Trophoblast cell (in vitro differentiated cells and primary cell): ENCODE measurements around the gene CEP83.

Experiments
- DNase-seq, 2 donors: peaks; one replicate each; pipeline ENCODE4 v3.0.0-alpha.2; 2016
- H2AFZ ChIP-seq: 2 replicates; pipeline ENCODE4 v1.6.1; 2013; ENCODE audit warnings: low read length, moderate library complexity, mild to moderate bottlenecking; ENCODE audit not compliant: insufficient read depth, poor library complexity
- H2AK5ac ChIP-seq: 2 replicates; pipeline ENCODE4 v1.6.1; 2013; ENCODE audit warnings: mild to moderate bottlenecking, low read length
- H2BK120ac ChIP-seq: 2 replicates; pipeline ENCODE4 v1.6.1; 2013; ENCODE audit warnings: low read length, mild to moderate bottlenecking, moderate library complexity; ENCODE audit not compliant: insufficient read depth, poor library complexity
- H2BK12ac ChIP-seq: 2 replicates; pipeline ENCODE4 v1.6.1; 2013; ENCODE audit warnings: mild to moderate bottlenecking, low read length, moderate library complexity
- H2BK5ac ChIP-seq: 2 replicates; pipeline ENCODE4 v1.6.1; 2013; ENCODE audit warnings: low read length, low read depth, moderate library complexity, mild to moderate bottlenecking; ENCODE audit not compliant: poor library complexity
- H3K14ac ChIP-seq: 2 replicates; pipeline ENCODE4 v1.6.1; 2013; ENCODE audit warnings: mild to moderate bottlenecking, low read length
- H3K18ac ChIP-seq: 2 replicates; pipeline ENCODE4 v1.6.1; 2013; ENCODE audit warnings: mild to moderate bottlenecking, low read length
- H3K23ac ChIP-seq: 2 replicates; pipeline ENCODE4 v1.6.1; 2013; ENCODE audit warnings: low read length
- H3K27ac ChIP-seq: 2 replicates; pipeline ENCODE4 v1.5.1; 2013; ENCODE audit warnings: low read depth, mild to moderate bottlenecking, inconsistent platforms, low read length, moderate library complexity
- H3K27me3 ChIP-seq: 2 replicates; pipeline ENCODE4 v1.6.1; 2013; ENCODE audit warnings: inconsistent platforms, mild to moderate bottlenecking, low read length, moderate library complexity; ENCODE audit not compliant: insufficient read depth
- H3K36me3 ChIP-seq, 2 experiments: 1 replicate in 1 of 2; 2 replicates in 1 of 2; pipeline ENCODE4 v1.6.1; 2013; ENCODE audit warnings: low read length in 2 of 2, mild to moderate bottlenecking in 2 of 2, moderate library complexity in 1 of 2; ENCODE audit not compliant: insufficient read depth in 2 of 2, control insufficient read depth in 1 of 2
- H3K4ac ChIP-seq: 2 replicates; pipeline ENCODE4 v1.6.1; 2013; ENCODE audit warnings: low read depth, mild to moderate bottlenecking, low read length, moderate library complexity
- H3K4me1 ChIP-seq, 2 experiments: 1 replicate in 1 of 2; 2 replicates in 1 of 2; pipeline ENCODE4 v1.6.1; 2013; ENCODE audit warnings: low read length in 2 of 2, mild to moderate bottlenecking in 2 of 2, moderate library complexity in 1 of 2; ENCODE audit not compliant: insufficient read depth in 2 of 2, control insufficient read depth in 1 of 2
- H3K4me2 ChIP-seq: 2 replicates; pipeline ENCODE4 v1.6.1; 2013; ENCODE audit warnings: inconsistent platforms, mild to moderate bottlenecking, low read length, moderate library complexity
- H3K4me3 ChIP-seq: 2 replicates; pipeline ENCODE4 v1.5.1; 2013; ENCODE audit warnings: mild to moderate bottlenecking, low read depth, low read length, inconsistent platforms
- H3K79me1 ChIP-seq: one replicate; pipeline ENCODE4 v1.6.1; 2013; ENCODE audit warnings: low read length
- H3K79me2 ChIP-seq: 2 replicates; pipeline ENCODE4 v1.6.1; 2013; ENCODE audit warnings: low read length, mild to moderate bottlenecking; ENCODE audit not compliant: control insufficient read depth, insufficient read depth, poor library complexity
- H3K9ac ChIP-seq: 2 replicates; pipeline ENCODE4 v1.6.1; 2013; ENCODE audit warnings: mild to moderate bottlenecking, low read length
- H3K9me3 ChIP-seq: 2 replicates; pipeline ENCODE4 v1.6.1; 2013; ENCODE audit warnings: low read depth, mild to moderate bottlenecking, control low read depth, inconsistent platforms, low read length; ENCODE audit not compliant: insufficient read depth
- H4K12ac ChIP-seq: 2 replicates; pipeline ENCODE4 v1.6.1; 2013; ENCODE audit warnings: low read depth, mild to moderate bottlenecking, low read length, moderate library complexity
- H4K8ac ChIP-seq: 2 replicates; pipeline ENCODE4 v1.6.1; 2013; ENCODE audit warnings: low read depth, mild to moderate bottlenecking, low read length, moderate library complexity
- H4K91ac ChIP-seq: one replicate; pipeline ENCODE4 v1.6.1; 2013; ENCODE audit warnings: low read depth, mild to moderate bottlenecking, low read length, moderate library complexity
- WGBS: extraction: QIAGEN DNeasy Blood & Tissue Kit; methylation state at CpG from one replicate; pipeline ENCODE4 v1.1.7; 2013; ENCODE audit warnings: missing lambda C conversion rate; ENCODE audit not compliant: insufficient read length, insufficient coverage; ENCODE audit errors: extremely low coverage; 5-methylcytosine and 5-hydroxymethylcytosine counted together

The CEP83 gene

GRCh38 chr12:94261119-94261518 lies 198.5 kb downstream of the CEP83 start:
- Histone ChIP-seq H3K23ac (no peak overlapping the region), H3K18ac (no peak overlapping the region), H2BK120ac (no peak overlapping the region), H2AK5ac (no peak overlapping the region), H3K36me3 (no peaks in the 10 kb centered on the region), H2BK5ac (no peak overlapping the region), H3K79me2 (no peaks in the 10 kb centered on the region), H2AFZ (no peak overlapping the region), H3K4me1 (peaks cover 11 to 19% of the 10 kb centered on the region in 2 experiments), H3K27me3 (no peaks in the 10 kb centered on the region), H4K12ac (no peak overlapping the region), H3K4me3 (no peak overlapping the region), H3K4ac (no peak overlapping the region), H3K4me2 (no peak overlapping the region), H3K9ac (no peak overlapping the region), H3K9me3 (peaks cover 3% of the 10 kb centered on the region), H3K79me1 (peaks cover 2% of the 10 kb centered on the region), H3K27ac (no peak overlapping the region), H3K14ac (no peak overlapping the region), H4K91ac (no peak overlapping the region), H2BK12ac (no peak overlapping the region), H4K8ac (no peak overlapping the region)
- WGBS = no CpG with 5 or more reads among the region's 2 CpGs
- DNase-seq = no peak

- peak overlapping the region; percentile 23 for H3K4me3 ChIP-seq
- no peaks in the 10 kb centered on the region for H3K36me3 ChIP-seq
- no peak overlapping the region for H2BK12ac ChIP-seq
- peaks cover 11 to 19% of the 10 kb centered on the region in 2 experiments for H3K4me1 ChIP-seq
- H3K9me3 ChIP-seq = peaks cover 3% of the 10 kb centered on the region
- peaks cover 2% of the 10 kb centered on the region for H3K79me1 ChIP-seq
- no peak overlapping the region for H3K4me2 ChIP-seq
- H2AFZ ChIP-seq = no peak overlapping the region
- no peak overlapping the region for H4K12ac ChIP-seq
- H3K79me2 ChIP-seq = no peaks in the 10 kb centered on the region
- DNase-seq = no peak
- H2BK5ac ChIP-seq = no peak overlapping the region
- no peak overlapping the region for H3K18ac ChIP-seq
- no CpG with 5 or more reads among the region's 13 CpGs for WGBS
- no peak overlapping the region for H3K9ac ChIP-seq
- no peak overlapping the region for H4K91ac ChIP-seq
- no peak overlapping the region for H2AK5ac ChIP-seq
- no peak overlapping the region for H2BK120ac ChIP-seq
- no peak overlapping the region for H4K8ac ChIP-seq
- H3K27me3 ChIP-seq = no peaks in the 10 kb centered on the region
- H3K23ac ChIP-seq = peak overlapping the region; percentile 46
- no peak overlapping the region for H3K14ac ChIP-seq
- H3K27ac ChIP-seq = no peak overlapping the region
- H3K4ac ChIP-seq = no peak overlapping the region
Observed at GRCh38 chr12:94260717-94261116, 198.9 kb downstream of the CEP83 start.

DNA sequence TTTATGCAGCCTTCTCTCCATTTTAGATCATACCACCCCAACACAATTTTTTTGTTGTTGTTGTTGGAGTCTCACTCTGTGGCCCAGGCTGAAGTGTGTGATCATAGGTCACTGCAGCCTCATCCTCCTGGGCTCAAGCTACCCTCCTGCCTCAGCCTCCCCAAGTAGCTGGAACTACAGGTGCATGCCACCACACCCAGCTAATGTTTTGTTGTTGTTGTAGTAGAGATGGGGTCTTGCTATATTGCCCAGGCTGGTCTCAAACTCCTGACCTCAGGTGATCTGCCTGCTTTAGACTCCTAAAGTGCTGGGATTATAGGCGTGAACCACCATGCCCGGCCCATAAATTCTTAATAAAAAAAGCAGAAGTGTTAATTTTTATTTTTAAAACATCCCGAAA lies 199.7 kb downstream of the CEP83 start:
- H3K9me3 ChIP-seq = peaks cover 3% of the 10 kb centered on the region
- no peak overlapping the region for H3K9ac ChIP-seq
- no peaks in the 10 kb centered on the region for H3K36me3 ChIP-seq
- no peak overlapping the region for H3K4me2 ChIP-seq
- no peak overlapping the region for H3K4me3 ChIP-seq
- H2AFZ ChIP-seq = no peak overlapping the region
- H3K79me2 ChIP-seq = no peaks in the 10 kb centered on the region
- no peak overlapping the region for H4K8ac ChIP-seq
- H3K4me1 ChIP-seq = peaks cover 11 to 19% of the 10 kb centered on the region in 2 experiments
- H3K4ac ChIP-seq = no peak overlapping the region
- H3K23ac ChIP-seq = no peak overlapping the region
- H2BK12ac ChIP-seq = no peak overlapping the region
- WGBS = no CpG with 5 or more reads among the region's 3 CpGs
- no peak overlapping the region for H2BK120ac ChIP-seq
- no peak overlapping the region for H4K91ac ChIP-seq
- no peak overlapping the region for H2AK5ac ChIP-seq
- H2BK5ac ChIP-seq = no peak overlapping the region
- H3K14ac ChIP-seq = no peak overlapping the region
- H3K79me1 ChIP-seq = peaks cover 2% of the 10 kb centered on the region
- no peak overlapping the region for H3K27ac ChIP-seq
- H3K18ac ChIP-seq = no peak overlapping the region
- no peak overlapping the region for H4K12ac ChIP-seq
- H3K27me3 ChIP-seq = no peaks in the 10 kb centered on the region
- no peak for DNase-seq

DNA sequence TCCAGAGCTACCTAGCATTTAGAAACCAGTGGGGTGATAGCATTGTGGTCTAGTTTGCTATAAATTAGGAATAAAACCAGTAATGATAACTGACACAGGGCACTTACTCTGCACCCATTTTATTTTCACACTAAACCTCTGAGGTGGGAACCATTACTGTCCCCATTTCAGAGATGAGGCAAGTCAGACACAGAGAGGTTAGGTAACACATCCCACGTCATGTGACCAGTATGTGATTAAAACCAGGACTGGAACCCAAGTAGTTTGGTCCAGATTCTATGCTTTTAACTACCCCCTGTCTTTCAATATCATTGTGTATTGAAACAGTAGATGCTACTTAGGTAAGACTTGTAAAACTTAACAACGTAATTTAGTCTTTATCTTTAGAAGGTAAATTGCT lies 201.1 kb downstream of the CEP83 start:
- Histone ChIP-seq H4K91ac (no peak overlapping the region), H2AFZ (no peak overlapping the region), H2BK120ac (no peak overlapping the region), H3K9ac (no peak overlapping the region), H3K4ac (no peak overlapping the region), H3K79me2 (no peaks in the 10 kb centered on the region), H2BK12ac (no peak overlapping the region), H3K23ac (no peak overlapping the region), H4K12ac (no peak overlapping the region), H4K8ac (no peak overlapping the region), H3K4me3 (no peak overlapping the region), H3K4me2 (no peak overlapping the region), H3K27ac (no peak overlapping the region), H3K36me3 (no peaks in the 10 kb centered on the region), H3K4me1 (peaks cover 6 to 9% of the 10 kb centered on the region in 2 experiments), H3K27me3 (no peaks in the 10 kb centered on the region), H2BK5ac (no peak overlapping the region), H3K14ac (no peak overlapping the region), H2AK5ac (no peak overlapping the region), H3K18ac (no peak overlapping the region), H3K79me1 (no peaks in the 10 kb centered on the region), H3K9me3 (peaks cover under 1% of the 10 kb centered on the region)
- no CpG with 5 or more reads among the region's 2 CpGs for WGBS
- DNase-seq = no peak
